Testis (tissue), 5 donors: Measurements from ENCODE around the gene KIR2DL4. TPM values are rescaled to one million over a fixed set of nuclear protein-coding genes. Genes with fewer than 3 reads are reported as not detected.
"Not testable (repeated sequence)": the region's sequence is repeated elsewhere in the genome, so short reads cannot be mapped to it uniquely, and the experiment has no call there.

ENCODE experiments used
- DNase-seq: peaks from one replicate; pipeline ENCODE4 v3.0.0-alpha.2; 2019
- H3K27ac ChIP-seq, 2 donors: fragments of 200-600 bp; sonication (generic); one replicate each; pipeline ENCODE4 v1.5.1; 2019
- H3K27me3 ChIP-seq: fragments of 200-600 bp; sonication (generic); one replicate; pipeline ENCODE4 v1.5.1; 2019
- H3K36me3 ChIP-seq: fragments of 200-600 bp; sonication (generic); one replicate; pipeline ENCODE4 v1.5.1; 2017; ENCODE audit warnings: low read depth; ENCODE audit errors: missing control alignments
- H3K4me1 ChIP-seq: fragments of 200-600 bp; sonication (generic); one replicate; pipeline ENCODE4 v1.5.1; 2019
- H3K4me3 ChIP-seq, 2 donors: fragments of 200-600 bp; sonication (generic); one replicate each; pipeline ENCODE4 v1.5.1; 2017 to 2019
- H3K9me3 ChIP-seq: fragments of 200-600 bp; sonication (generic); one replicate; pipeline ENCODE4 v1.5.1; 2017
- POLR2A ChIP-seq: fragments of 450-650 bp; IDR thresholded peaks from one replicate; pipeline ENCODE4 v1.6.1; 2017; ENCODE audit warnings: antibody characterized with exemption, mild to moderate bottlenecking, moderate library complexity
- WGBS, 2 donors: methylation state at CpG; one replicate each; pipeline ENCODE4 v1.1.5; 2018; 5-methylcytosine and 5-hydroxymethylcytosine counted together
- intact Hi-C: fragments of 100-400 bp; cut with DNase I; formaldehyde crosslinking; loops from one replicate; pipeline ENCODE4 v1.15.1; 2023; ENCODE audit warnings: low total_unique reads
- long read RNA-seq, 2 donors: transcript quantifications; one replicate each; lab custom pipeline, GENCODE V29; 2026
- polyA plus RNA-seq: library from polyadenylated mRNA; stranded (reverse); fragments of 350-450 nt; fragmentation: Illumina TruSeq; extraction: RNeasy Lipid Tissue Mini Kit (QIAGEN cat#74804); gene quantifications from one replicate; pipeline ENCODE4 v1.2.3, GENCODE V29; 2014; ENCODE audit warnings: low read depth, low replicate concordance; ENCODE audit not compliant: insufficient read depth
- total RNA-seq, 2 donors: library from RNA; depleted of rRNA; stranded (reverse); fragments of >200 nt; gene quantifications; one replicate each; pipeline ENCODE4 v1.2.3, GENCODE V29; 2016
- TF ChIP-seq, protein P1 (sequence below), 3 experiments: fragments of 450-650 bp in 2 of 3; fragments of 200-600 bp in 1 of 3; sonication (generic) in 1 of 3; IDR thresholded peaks; one replicate each; pipeline ENCODE4 v1.5.1; 2016 to 2019; ENCODE audit warnings: antibody characterized with exemption in 3 of 3, mild to moderate bottlenecking in 2 of 3, moderate library complexity in 1 of 3

KIR2DL4 gene
- total RNA-seq: under 1 TPM in 1 of 2 donors, not detected in 1; 0.31 TPM
- not detected for polyA plus RNA-seq
- long read RNA-seq, donor 1: 0 reads
- long read RNA-seq, donor 2: 0 reads

DNA sequence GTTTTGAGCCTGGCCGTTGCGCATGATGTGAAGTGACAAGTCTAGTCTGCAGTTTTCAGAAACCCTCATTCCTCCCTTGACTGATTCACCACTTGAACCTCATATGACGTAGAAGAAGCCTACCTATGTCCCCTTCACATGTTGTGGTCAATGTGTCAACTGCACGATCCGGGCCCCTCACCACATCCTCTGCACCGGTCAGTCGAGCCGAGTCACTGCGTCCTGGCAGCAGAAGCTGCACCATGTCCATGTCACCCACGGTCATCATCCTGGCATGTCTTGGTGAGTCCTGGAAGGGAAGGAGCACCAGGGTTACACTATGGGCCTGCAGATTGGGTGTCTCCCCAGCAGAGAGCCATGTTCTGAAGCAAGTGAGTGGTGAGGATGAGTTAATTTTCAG, at the start of gene KIR2DL4:
Gene KIR2DL4 (plus strand): TSS at position 201 of the 400 bp plus-strand sequence. CDS start 42 bp downstream, at position 243.
- H3K36me3 ChIP-seq: no peaks in the 10 kb centered on the region
- intact Hi-C loops: no loop called here
- H3K27ac ChIP-seq: no peak within 1 kb of the TSS
- H3K4me1 ChIP-seq: no peaks in the 10 kb centered on the region
- no peaks in the 10 kb centered on the region for H3K9me3 ChIP-seq
- H3K27me3 ChIP-seq: no peaks in the 10 kb centered on the region
- WGBS, 2 donors: 88 to 90% methylated on average over 9 to 10 of the region's 10 CpGs
- no peak within 1 kb of the TSS for H3K4me3 ChIP-seq
- DNase-seq: no peak
- TF ChIP-seq POLR2A: no peak
- TF ChIP-seq, protein P1, sequence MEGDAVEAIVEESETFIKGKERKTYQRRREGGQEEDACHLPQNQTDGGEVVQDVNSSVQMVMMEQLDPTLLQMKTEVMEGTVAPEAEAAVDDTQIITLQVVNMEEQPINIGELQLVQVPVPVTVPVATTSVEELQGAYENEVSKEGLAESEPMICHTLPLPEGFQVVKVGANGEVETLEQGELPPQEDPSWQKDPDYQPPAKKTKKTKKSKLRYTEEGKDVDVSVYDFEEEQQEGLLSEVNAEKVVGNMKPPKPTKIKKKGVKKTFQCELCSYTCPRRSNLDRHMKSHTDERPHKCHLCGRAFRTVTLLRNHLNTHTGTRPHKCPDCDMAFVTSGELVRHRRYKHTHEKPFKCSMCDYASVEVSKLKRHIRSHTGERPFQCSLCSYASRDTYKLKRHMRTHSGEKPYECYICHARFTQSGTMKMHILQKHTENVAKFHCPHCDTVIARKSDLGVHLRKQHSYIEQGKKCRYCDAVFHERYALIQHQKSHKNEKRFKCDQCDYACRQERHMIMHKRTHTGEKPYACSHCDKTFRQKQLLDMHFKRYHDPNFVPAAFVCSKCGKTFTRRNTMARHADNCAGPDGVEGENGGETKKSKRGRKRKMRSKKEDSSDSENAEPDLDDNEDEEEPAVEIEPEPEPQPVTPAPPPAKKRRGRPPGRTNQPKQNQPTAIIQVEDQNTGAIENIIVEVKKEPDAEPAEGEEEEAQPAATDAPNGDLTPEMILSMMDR (IDR thresholded peaks at IDR 0.05): no peak

DNA sequence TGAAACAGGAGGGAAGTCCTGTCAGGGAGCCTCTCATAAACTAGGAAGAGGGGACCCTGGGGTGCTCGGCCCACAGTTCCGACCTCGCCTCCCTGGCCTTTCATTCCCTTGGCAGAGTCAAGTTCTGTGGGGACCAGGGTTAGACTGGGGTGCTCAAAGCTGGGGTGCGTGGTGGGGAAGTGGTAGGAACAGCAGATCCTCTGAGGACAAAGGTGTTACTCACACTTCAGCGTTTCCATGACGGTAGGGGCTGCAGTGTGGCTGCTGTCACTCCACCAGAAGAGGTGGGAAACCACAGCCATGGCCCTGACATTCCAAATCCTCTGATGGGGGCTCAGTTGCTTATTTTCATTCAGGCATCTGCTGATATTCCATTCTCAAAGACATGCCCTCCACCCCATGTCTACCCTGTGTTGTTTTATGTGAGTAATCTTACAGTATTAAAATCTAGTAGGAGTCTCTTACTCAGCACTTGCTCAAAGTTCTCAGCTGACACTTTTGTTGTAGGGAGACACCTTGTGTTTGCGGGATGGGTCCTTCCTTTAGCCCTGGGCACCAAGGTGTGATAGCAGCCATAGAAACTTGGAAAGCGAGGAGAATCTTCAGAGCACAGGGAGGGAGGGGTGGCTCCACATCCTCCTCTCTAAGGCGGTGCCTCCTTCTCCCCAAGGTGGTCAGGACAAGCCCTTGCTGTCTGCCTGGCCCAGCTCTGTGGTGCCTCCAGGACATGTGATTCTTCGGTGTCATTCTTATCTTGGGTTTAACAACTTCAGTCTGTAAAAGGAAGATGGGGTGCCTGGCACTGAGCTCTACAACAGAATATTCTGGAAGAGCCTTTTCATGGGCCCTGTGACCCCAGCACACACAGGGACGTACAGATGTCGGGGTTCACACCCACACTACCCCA, 47.0 kb upstream of the KIR2DL4 start:
- H3K27me3 ChIP-seq, H3K36me3 ChIP-seq, H3K27ac ChIP-seq, intact Hi-C loops, H3K4me3 ChIP-seq, DNase-seq, H3K4me1 ChIP-seq, H3K9me3 ChIP-seq: not testable (repeated sequence)
- WGBS, 2 donors: 66 to 87% methylated on average over 2 to 11 of the region's 12 CpGs

DNA sequence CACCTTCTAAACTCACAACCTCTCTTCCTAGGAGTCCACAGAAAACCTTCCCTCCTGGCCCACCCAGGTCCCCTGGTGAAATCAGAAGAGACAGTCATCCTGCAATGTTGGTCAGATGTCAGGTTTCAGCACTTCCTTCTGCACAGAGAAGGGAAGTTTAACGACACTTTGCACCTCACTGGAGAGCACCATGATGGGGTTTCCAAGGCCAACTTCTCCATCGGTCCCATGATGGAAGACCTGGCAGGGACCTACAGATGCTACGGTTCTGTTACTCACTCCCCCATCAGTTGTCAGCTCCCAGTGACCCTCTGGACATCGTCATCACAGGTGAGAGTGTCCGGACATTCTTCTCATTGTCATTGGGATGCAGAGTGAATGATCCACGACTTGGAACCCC, 44.8 kb upstream of the KIR2DL4 start:
- H3K4me1 ChIP-seq, H3K27me3 ChIP-seq, H3K9me3 ChIP-seq, intact Hi-C loops, H3K36me3 ChIP-seq, H3K27ac ChIP-seq, H3K4me3 ChIP-seq, DNase-seq: not testable (repeated sequence)
- 62 to 70% methylated on average over 2 to 6 of the region's 6 CpGs for WGBS, 2 donors

DNA sequence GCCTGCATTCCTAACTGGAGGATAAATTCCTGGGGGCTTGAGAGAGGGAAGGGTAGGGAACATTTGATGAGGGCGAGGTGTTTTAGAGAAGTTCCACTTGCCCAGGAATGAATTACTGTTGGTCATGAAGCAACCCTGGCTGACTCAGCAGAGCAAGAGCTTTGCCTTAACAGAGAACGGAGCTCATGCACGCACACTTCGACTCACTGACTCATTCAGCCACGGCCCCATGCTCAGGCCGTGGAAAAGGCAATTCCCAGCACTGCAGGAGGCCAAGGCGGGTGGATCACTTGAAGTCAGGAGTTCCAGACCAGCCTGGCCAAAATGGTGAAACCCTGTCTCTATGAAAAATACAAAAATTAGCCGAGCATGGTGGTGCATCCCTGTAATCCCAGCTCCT, 39.2 kb upstream of the KIR2DL4 start:
- DNase-seq, H3K36me3 ChIP-seq, H3K27ac ChIP-seq, H3K4me3 ChIP-seq, intact Hi-C loops, H3K27me3 ChIP-seq, H3K4me1 ChIP-seq, H3K9me3 ChIP-seq: not testable (repeated sequence)
- WGBS, 2 donors: 73 to 75% methylated on average over 1 to 8 of the region's 8 CpGs

DNA sequence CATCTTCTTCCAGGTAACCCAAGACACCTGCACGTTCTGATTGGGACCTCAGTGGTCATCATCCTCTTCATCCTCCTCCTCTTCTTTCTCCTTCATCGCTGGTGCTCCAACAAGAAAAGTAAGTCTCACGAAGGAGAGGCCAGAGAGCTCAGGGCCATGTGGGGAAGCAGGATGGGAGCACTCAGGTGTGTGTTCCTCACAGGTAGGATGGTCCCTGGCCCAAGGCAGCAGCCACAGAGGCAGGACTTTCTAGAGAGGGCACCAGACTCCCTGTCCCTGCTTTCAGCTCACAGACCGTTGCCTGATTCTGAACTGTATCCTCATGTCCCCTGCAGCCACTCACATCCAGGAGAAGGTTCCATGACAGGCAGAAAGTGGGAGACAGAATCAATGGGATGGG, 36.9 kb upstream of the KIR2DL4 start:
- H3K9me3 ChIP-seq, H3K27ac ChIP-seq, H3K4me3 ChIP-seq, DNase-seq, H3K4me1 ChIP-seq, intact Hi-C loops, H3K27me3 ChIP-seq, H3K36me3 ChIP-seq: not testable (repeated sequence)
- 74 to 92% methylated on average over 3 of the region's 4 CpGs for WGBS, 2 donors

DNA sequence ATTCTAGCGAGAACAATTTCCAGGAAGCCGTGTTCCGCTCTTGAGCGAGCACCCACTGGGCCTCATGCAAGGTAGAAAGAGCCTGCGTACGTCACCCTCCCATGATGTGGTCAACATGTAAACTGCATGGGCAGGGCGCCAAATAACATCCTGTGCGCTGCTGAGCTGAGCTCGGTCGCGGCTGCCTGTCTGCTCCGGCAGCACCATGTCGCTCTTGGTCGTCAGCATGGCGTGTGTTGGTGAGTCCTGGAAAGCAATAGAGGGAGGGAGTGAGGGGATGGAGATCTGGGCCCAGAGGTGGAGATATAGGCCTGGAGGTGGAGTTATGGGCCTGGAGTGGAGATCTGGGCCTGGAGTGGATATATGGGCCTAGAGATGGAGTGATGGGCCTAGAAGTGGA, 33.8 kb upstream of the KIR2DL4 start, which contains the start of gene KIR2DL1:
Gene KIR2DL1 (plus strand): TSS at position 148 of the 400 bp plus-strand sequence. CDS start 58 bp downstream, at position 206.
- H3K4me3 ChIP-seq, H3K27ac ChIP-seq, H3K4me1 ChIP-seq, H3K9me3 ChIP-seq, intact Hi-C loops, DNase-seq, H3K36me3 ChIP-seq, H3K27me3 ChIP-seq: not testable (repeated sequence)
- 88 to 94% methylated on average over 5 to 15 of the region's 15 CpGs for WGBS, 2 donors

DNA sequence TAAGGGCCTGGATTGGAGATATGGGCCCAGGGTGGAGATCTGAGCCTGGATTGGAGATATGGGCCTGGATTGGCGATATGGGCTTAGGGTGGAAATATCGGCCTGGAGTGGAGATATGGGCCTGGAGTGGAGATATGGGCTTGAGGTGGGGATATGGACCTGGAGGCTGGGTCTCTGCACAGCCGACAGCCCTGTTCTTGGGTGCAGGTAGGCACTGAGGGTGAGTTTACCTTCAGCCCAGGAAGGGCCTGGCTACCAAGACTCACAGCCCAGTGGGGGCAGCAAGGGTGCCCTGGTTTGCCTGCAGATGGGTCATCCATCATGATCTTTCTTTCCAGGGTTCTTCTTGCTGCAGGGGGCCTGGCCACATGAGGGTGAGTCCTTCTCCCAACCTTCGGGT, 32.9 kb upstream of the KIR2DL4 start:
- intact Hi-C loops, H3K4me1 ChIP-seq, H3K27me3 ChIP-seq, H3K9me3 ChIP-seq, H3K27ac ChIP-seq, H3K36me3 ChIP-seq, H3K4me3 ChIP-seq, DNase-seq: not testable (repeated sequence)
- WGBS, 2 donors: 74 to 85% methylated on average over 3 to 4 of the region's 4 CpGs

DNA sequence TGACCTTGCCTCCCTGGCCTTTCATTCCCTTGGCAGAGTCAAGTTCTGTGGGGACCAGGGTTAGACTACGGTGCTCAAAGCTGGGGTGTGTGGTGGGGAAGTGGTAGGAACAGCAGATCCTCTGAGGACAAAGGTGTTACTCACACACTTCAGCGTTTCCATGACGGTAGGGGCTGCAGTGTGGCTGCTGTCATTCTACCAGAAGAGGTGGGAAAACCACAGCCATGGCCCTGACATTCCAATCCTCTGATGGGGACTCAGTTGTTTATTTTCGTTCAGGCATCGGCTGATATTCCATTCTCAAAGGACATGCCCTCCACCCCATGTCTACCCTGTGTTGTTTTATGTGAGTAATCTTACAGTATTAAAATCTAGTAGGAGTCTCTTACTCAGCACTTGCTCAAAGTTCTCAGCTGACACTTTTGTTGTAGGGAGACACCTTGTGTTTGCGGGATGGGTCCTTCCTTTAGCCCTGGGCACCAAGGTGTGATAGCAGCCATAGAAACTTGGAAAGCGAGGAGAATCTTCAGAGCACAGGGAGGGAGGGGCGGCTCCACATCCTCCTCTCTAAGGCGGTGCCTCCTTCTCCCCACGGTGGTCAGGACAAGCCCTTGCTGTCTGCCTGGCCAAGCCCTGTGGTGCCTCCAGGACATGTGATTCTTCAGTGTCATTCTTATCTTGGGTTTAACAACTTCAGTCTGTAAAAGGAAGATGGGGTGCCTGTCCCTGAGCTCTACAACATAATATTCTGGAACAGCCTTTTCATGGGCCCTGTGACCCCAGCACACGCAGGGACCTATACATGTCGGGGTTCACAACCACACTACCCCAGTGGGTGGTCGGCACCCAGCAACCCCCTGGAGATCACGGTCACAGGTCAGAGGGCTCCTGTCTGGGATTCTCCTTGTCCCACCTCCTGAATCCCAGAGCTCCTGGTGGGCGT, 32.1 kb upstream of the KIR2DL4 start:
- 78 to 82% methylated on average over 11 to 15 of the region's 15 CpGs for WGBS, 2 donors
- H3K27me3 ChIP-seq, H3K27ac ChIP-seq, intact Hi-C loops, H3K9me3 ChIP-seq, H3K4me3 ChIP-seq, H3K36me3 ChIP-seq, DNase-seq, H3K4me1 ChIP-seq: not testable (repeated sequence)

DNA sequence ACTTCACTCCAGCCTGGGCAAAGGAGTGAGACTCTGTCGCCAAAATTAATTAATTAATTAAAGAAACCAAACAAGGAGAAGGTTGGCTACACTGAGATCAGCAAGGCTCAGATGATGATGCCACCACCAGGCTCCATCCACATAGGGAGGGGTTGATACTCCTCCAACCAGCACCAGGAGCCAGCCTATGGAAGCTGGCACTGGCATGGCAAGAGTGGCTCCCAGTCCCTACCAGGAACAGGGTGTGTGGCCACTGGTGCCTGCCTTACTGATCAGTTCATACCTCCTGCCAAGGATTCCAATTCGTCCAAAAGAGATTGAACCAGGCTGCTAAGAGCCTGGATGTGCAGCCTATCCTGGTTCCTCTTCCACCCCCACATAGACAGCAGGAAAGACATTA, 30.7 kb upstream of the KIR2DL4 start:
- H3K4me1 ChIP-seq, H3K4me3 ChIP-seq, H3K9me3 ChIP-seq, intact Hi-C loops, H3K36me3 ChIP-seq, DNase-seq, H3K27ac ChIP-seq, H3K27me3 ChIP-seq: not testable (repeated sequence)
- WGBS, 2 donors: 54 to 56% methylated on average over 2 of the region's 2 CpGs

DNA sequence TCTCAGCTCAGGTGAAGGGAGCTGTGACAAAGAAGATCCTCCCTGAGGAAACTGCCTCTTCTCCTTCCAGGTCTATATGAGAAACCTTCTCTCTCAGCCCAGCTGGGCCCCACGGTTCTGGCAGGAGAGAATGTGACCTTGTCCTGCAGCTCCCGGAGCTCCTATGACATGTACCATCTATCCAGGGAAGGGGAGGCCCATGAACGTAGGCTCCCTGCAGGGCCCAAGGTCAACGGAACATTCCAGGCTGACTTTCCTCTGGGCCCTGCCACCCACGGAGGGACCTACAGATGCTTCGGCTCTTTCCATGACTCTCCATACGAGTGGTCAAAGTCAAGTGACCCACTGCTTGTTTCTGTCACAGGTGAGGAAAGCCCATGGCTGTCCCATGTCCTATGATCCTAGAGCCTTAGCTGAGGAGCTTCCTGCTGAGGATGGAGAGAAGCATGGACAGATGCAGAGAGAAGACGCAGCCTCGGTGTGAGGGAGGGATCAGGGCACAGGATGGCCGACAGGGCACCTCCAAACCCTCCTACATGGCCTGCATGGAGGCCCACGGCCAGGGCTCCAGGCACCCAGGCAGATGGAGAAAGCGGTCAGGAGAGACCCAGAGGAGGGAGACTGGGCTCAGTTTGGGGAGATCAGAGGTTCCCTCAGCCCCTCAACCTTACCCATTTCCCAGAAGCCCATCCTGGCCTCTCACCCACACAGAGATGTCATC, 28.2 kb upstream of the KIR2DL4 start:
- H3K36me3 ChIP-seq, H3K27me3 ChIP-seq, DNase-seq, H3K4me3 ChIP-seq, H3K4me1 ChIP-seq, H3K9me3 ChIP-seq, intact Hi-C loops, H3K27ac ChIP-seq: not testable (repeated sequence)
- 82 to 87% methylated on average over 10 to 12 of the region's 12 CpGs for WGBS, 2 donors
